Daoy (cell line): ENCODE results near the gene ALG2. TPM values are rescaled to one million over a fixed set of nuclear protein-coding genes. Genes with fewer than 3 reads are reported as not detected.
"Not testable (repeated sequence)": the region's sequence is repeated elsewhere in the genome, so short reads cannot be mapped to it uniquely, and the experiment has no call there.

Experiments
- DNase-seq: peaks from one replicate; pipeline ENCODE4 v3.0.0-alpha.2; 2015; ENCODE audit warnings: low read depth
- total RNA-seq: library from RNA; depleted of rRNA; stranded (reverse); fragments of >200 nt; shearing (Covaris generic); gene quantifications from 2 replicates; pipeline ENCODE4 v1.2.3, GENCODE V29; 2014

Gene ALG2
- total RNA-seq, 1 experiment from 2014 or later = 44.3 TPM

DNA sequence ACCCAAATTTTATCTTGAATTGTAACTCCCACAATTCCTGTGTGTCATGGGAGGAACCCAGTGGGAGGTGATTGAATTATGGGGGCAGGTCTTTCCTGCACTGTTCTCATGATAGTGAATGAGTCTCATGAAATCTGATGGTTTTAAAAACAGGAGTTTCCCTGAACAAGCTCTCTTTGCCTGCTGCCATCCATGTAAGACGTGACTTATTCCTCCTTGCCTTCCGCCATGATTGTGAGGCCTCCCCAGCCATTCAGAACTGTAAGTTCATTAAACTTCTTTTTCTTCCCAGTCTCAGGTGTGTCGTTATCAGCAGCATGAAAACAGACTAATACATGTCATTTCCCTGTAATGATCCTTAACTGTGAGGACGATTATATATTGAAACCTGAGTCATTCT, 16.1 kb upstream of the ALG2 start:
- not testable (repeated sequence) for DNase-seq

DNA sequence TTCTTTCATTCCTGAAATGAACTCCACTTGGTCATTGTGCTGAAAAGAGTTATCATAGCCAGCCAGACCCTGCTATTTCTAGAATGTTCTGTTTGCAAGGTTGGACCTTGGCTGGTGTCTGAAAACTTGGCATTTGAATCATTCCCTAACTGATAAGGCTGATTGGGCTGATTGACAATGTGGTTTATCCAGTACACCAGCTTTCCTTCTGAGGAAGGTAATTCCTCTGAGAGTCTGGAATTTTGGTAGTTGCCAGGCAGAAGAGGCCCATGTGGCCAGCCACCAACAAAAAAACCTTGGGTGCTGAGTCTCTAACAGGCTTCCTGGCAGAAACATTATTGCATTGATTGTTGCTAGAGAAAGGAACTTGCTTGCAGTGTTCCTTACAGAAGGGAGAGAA, 15.6 kb upstream of the ALG2 start:
- DNase-seq = no peak

DNA sequence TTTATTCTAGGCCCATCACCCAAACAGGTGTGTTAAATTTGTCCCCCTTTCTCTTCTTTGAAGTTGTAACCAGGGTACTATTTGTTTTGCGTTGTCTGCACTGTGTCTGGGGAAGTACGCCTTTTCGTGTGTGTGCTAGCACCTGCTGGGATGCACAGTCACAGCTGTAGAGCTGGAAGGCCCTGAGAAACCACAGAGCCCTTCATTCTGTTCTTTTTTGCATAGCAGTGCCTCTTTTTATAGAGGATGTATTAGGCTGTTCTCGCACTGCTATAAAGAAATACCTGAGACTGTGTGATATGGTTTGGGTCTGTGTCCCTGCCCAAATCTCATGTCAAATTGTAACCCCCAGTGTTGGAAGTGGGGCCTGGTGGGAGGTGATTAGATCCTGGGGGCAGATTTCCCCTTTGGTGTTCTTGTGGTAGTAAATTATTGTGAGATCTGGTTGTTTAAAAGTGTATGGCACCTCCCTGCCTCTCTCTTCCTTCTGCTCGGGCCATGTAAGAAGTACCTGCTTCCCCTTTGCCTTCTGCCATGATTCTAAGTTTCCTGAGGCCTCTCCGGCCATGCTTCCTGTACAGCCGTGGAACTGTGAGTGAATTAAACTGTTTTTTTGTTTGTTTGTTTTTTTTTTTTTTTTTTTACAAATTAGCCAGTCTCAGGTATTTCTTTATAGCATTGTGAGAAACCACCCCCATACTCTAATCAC, 14.3 kb upstream of the ALG2 start:
- no peak for DNase-seq

DNA sequence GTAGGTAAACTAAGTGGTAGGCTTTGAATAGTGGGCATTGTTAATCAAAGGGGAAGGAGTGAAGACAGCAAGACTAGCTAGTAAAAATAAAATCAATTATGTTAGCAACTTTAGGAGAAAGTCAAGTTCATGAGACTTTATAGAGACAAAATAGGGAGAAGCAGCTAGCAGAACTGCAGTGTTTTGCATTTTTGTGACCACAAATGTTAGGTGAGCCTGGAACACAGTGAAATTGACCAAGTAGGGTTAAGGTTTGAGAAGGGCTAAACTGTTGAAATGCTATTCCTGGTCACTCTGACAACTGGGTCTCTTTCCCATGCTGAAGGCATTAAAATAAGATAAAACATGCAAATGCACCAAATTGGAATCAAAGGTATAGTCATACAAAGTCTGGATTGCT, 13.3 kb upstream of the ALG2 start:
- no peak for DNase-seq

DNA sequence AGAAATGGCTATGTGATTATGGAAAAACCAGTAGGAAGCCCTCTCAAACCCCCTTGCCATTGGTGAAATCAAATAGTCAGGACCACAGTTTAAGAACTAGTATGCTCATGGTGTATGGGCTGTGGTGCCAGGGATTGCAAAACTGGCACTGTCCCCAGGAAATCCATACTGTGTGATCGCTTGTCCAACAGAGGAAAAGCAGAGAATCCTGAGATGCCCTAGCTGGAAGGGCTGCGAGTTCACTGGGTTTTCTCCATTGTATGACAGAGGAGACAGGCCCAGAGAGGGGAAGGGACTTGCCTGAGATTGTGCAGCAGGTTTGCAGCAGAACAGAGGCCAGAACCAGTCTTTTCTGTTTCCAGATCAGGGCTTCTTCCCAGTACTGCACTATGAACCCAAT, 12.9 kb upstream of the ALG2 start:
- no peak for DNase-seq

DNA sequence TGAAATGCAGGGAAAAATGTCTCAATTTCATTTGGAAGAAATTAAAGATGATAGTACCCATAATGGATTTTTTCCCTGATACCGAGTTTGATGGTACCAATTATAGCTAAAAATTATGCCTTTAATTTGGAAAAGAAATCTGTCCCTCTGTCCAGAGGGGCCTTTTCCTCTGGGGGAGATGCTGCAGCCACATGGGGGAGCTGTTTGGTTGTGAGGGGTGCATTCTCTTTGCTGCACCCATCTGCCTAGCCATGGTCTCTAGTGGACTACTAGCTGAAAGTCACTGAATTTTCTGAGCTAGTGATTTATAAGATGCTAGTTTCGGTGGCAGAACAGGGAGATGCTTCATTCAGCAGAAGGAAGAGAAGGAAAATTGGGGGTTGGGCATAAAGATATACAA, 10.0 kb upstream of the ALG2 start:
- DNase-seq = no peak

DNA sequence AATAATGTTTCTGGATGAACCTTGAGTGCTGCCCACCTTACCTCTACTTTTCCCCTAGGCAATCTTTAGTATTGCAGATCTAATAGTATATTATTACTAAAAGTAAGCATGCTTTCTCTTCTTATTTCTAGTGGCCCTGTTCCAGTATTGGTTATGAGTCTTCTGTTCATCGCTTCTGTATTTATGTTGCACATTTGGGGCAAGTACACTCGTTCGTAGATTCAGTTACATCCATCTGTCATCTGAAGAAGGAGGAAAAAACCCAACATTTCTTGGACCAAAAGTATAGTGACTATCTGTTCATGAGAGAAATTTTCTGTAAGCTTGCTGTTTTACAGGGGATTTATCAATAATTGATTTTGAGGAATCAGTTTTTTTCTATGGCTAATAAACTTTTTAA, 8.5 kb upstream of the ALG2 start:
- DNase-seq = no peak

DNA sequence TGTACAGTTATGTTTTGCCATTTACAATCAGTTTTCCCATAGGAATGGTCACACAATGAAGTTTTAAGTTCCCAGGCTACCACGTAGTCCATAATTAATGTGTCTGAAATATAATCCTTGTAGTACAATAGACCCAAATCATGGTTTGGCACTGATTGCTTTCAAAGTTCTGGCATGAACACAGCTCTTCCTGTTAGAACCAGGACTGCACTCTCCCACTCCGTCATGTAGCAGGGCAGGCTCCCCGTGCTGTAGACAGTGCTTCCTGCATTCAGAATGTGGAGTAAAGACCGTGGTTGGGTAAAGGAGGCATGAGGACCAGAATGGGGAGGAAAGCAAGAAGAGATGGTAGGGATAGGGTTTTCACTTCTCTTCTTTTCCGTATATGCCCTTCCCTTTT, 4.3 kb upstream of the ALG2 start:
- DNase-seq = no peak

DNA sequence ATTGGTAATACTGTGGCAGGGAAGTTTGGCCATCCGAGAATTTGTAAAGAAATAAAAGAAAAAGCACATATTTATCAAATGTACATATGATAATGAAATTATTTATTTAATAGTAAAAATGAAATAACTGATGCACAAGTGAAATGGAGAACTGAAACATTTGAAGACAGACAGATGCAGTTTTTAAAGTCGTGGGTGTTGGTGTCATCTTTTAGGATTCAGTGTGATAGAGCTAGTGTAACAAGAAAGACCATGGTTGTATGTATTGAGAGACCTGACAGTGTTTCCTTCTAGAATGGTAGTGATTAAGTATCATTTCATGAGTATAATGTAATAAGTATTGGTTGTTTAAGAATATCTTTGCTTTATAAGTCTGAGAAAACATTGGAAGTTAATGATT, 2.7 kb upstream of the ALG2 start:
- no peak for DNase-seq

DNA sequence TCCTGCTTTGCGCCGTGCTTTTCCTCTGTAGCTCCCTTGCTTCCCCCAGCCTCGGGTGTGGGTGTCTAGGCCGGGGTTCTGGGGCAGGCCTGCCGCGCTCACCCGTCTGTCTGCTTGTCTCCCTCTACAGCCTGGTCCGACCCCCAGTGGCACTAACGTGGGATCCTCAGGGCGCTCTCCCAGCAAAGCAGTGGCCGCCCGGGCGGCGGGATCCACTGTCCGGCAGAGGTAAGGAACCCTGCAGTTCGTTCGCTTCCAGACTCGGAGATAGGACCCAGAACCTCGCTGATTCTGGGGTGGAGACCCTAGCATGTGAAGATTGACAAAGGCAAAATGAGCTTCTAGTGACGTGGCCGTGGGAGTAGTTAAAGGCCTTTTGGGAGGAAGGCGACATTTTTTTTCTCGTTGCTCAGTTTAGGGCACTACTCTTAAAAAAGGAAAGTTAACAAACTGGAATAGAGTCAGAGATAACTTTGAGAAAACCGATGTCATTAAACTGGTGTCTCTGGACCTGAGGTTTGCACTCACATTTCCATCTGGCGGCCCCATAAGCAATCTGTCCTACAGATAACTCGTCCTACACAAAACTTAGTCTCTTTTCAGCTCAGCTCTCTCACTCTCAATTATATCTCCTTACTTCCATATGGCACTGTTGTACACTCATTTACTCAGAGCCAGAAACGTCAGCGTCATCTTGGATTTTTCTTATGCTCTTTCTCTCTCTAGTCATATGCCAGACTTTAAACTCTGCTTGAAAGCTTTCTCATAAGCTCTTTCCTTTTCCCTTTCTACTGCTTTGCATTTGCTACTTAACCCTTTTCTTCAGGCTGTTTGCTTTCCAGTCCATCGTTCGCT, 901 bp upstream of the ALG2 start:
- DNase-seq = no peak

DNA sequence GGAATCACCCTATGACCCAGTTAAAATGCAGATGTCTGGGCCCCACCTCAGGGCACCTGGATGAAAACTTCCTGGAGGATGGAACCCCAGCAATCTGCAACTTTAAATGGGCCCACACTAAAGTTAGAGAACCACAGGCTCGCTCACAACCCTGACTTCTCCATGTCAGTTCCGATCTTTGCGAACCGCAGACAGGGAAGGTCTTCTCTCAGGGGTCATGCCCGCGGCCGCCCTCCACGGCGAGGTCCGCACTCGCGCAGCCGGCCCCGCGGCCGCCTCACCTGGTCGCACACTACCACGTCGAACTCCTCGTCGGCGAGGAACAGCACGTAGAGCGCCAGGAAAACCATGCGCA, 499 bp downstream of the ALG2 start:
- DNase-seq = no peak

DNA sequence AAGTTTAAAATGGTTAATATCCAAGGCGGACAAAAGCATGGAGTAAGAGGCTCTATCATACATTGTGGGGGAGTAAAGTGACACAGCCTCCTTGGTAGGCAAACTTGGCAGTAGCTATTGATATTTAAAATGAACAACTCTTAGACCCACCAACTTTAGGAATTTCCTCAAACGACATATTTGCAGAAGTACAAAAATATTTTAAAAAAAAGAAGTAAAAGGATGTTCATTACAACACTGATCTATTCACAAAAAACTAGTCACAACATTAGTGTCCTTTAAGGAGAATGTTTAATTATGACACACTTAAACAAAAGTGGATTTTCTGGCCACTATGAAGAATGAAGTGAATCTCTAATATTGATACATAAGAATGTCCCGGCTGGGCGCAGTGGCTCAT, 1.7 kb downstream of the ALG2 start:
- no peak for DNase-seq

DNA sequence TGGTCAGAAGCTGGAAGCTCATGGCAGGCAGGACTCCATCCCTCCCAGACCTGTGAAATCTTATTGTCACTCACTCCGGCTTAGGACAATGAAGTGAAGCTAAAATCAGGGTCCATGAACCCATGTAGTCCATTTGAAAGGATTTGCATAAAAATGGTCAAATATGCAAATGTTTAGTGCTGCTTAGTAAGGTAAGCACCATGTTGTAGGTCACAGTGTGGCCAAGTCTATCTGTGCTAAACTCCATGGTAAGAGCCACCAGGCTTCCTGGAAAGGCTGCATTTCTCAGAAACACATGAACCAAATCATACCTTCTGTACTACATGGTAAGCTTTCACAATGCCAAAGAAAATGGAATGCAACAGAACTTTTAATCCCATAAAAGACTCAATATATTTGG, 5.7 kb downstream of the ALG2 start:
- DNase-seq = no peak

DNA sequence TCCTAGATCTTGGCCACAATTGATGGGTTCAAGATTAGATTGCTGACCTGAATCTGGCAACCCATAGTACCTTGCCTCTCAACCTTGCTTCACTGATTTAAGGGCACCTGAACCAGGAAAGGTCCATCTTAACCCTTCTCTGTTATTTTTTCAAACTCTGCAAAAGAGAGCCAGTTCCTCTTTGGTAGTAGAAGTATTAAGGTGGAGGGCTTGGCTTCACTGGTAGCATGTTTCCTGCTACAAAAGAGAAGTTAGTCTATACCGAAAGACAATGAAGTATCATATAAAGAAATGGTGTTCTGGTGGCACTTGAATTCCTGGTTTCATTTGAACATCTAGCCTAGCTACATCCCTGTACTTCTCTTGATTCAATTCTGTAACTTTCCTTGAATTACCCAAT, 8.5 kb downstream of the ALG2 start:
- no peak for DNase-seq

DNA sequence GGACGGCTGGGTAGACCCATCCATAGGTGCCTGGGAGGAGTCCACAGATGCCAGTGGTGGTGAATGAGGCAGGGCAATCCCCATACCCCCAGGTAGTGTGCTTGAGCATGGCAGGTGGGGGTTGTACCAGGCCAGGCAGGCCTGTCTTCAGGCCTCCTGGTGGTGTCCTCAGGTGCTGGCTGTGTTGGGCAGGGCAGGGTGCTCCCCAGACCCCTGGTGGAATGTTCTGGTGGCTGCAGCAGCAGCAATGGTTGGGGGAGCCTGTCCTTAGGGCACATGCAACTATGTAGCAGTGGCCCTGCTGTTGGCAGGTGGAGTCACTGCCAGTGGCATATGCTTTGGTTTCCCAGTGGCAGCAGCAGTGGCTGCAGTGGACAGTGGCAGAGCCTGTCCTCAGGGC, 10.0 kb downstream of the ALG2 start:
- no peak for DNase-seq

DNA sequence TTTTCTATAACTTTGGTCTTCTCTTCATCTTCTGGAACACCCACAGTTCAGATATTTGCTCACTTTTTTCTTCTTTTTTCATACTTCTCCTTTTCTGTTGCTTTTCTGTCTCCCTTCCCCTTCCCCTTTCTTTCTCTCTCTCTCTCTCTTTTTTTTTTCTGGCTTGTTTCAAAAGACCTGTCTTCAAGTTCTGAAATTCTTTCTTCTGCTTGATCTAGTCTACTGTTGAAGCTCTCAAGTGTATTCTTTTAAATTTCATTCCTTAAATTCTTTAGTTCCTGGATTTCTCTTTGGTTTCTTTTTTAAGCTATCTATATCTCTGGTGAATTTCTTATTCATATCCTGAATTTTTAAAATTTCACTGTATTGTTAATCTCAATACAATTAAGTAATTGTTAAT, 11.2 kb downstream of the ALG2 start:
- DNase-seq = no peak

DNA sequence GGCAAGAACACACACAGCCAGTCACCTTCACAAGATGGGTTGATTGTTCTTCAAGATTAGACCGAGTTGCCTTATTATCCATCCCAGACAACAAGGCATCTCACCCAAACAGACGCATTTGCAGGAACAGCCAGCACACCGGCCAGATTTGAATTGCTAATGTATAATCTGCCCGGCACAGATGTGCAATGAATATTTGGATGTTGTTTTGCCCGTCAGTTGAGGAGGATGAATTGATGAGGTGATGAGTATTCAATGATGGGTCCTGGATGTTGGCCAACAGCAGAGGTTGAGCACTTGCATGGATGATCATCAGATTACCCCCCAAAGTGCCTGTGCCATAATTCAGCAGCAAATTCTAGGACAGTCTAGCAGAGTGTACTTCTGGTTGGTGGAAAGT, 20.1 kb downstream of the ALG2 start:
- DNase-seq = no peak

DNA sequence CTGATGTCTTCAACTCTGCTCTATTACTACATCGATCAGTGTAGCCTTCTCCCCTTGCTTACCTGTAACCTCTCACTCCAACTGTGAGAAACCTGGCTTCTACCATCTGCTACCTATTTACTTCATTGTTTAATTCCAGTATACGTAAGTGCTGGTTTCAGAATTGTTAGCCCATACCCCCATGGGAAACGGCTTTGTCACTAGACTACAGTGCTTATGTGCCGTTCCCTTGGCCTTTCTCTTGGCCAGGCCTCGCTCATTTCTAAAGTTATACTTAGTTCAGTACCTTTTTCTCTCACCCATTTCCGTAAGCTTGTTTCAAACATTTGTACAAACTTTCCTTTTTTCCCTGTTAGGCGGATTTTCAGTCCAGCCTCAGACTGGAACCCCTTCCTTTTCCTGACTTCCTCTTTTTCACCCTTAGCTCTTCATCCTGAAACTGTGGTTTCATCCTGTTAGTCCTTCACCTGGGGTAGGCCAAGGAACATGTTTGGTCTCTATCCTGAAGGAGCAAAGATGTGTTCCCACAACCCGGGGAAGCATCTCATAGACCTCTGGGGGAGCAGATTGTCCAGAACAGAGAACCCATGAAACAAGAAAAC, 21.7 kb downstream of the ALG2 start:
- DNase-seq = no peak

DNA sequence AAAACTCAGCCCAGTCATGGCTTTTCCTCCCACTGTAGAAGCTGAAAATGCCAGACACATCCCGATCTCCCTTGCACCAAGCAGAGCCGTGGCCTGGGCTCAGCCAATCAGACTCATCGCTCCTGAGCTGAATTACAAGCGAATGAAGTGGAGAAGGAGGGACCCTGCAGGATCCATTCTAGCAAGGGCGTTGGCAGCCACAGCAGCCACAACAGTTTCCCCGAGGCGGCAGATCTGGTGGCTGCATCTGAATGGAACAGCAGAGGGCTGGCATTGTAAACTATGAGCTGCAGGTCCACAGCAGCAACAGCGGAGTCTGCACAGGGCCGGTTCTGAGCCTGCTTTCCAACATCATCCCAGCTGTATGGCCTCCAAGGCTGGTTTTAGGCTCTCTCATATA, 23.8 kb downstream of the ALG2 start:
- no peak for DNase-seq

DNA sequence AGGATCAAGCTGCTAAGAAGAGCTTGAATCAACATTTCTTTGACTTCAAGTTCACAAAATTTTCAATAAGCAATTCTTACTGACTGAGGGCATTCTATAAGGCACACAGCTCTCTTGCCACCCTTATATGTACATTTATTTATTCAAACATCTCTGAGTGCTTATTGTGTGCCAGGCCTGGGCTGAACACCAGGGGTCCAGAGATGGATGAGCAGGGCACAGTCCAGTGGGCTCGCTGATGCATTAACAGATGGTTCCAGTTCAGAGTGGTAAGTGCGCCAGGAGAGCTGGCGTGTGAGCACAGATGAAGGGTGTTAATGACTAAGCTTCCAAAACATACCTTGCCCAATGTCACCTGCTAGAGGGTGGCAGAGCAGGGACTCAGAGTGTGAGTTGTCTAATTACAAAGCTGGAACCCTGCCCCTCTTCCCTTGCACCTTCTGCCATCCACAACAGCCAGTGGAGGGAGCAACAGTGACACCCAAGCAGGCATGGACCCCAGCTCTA, 24.6 kb downstream of the ALG2 start:
- DNase-seq = no peak

DNA sequence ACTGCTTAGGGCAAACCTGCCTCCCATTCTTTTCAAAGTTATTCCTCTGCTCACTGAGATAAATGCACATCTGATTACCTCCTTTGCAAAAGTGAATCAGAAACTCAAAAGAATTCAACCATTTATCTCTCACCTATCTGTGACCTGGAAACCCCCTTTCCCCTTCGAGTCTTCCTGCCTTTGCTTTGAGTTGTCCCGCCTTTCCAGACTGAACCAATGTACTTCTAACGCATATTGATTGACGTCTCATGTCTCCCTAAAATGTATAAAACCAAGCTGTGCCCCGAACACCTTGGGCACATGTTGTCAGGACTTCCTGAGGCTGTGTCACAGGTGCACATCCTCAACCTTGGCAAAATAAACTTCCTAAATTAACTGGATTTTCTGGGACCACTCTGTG, 25.3 kb downstream of the ALG2 start:
- DNase-seq = not testable (repeated sequence)

DNA sequence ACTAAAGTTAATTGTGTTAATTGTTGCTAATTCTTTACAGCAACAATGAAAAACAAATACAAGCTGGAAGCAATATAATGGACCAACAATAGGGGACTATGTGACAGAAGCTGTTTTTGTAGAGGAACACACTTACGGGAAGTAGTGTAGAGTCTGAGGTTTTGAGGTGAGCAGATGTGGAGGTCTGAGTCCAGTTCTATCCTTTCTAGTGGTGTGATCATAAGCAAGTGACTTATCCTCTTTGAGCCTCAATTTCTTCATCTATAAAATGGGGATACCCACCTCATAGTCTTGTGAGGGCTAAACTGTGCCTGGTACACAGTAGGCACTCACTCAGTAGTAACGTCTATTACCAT, 28.3 kb downstream of the ALG2 start:
- no peak for DNase-seq
